ENCODE measurements around the gene APBA3. TPM values are rescaled to one million over a fixed set of nuclear protein-coding genes. Genes with fewer than 3 reads are reported as not detected.

The APBA3 gene
- total RNA-seq, 4 donors from 2014 or later: 12.5 to 30.4 (median 21.3) TPM

DNA sequence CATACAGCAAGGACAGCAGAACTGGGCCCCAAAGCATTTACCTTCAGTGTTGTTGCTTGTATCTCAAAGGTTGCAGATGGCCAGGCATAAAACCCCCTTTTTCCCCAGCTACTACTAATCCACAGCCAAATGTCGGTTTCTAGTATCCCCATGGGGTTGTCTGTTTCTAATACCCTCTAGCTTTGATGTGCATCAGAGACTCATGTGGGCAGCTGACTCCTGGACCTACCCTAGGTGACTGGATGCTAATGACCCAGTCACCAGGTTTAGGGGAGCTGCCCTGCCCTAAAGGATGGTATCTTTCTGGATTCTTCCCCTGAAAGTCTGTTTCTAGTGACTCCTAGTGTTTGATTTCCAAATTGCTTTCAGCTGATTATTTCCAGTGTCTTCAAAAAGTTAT, 29.4 kb downstream of the APBA3 start:
- H3K4me1 ChIP-seq: no peaks in the 10 kb centered on the region
- TF ChIP-seq POLR2AphosphoS5 (IDR thresholded peaks at IDR 0.05) (no peak), EP300 (IDR thresholded peaks at IDR 0.05) (no peak), POLR2A (IDR thresholded peaks at IDR 0.05) (no peak)
- TF ChIP-seq, protein P1, sequence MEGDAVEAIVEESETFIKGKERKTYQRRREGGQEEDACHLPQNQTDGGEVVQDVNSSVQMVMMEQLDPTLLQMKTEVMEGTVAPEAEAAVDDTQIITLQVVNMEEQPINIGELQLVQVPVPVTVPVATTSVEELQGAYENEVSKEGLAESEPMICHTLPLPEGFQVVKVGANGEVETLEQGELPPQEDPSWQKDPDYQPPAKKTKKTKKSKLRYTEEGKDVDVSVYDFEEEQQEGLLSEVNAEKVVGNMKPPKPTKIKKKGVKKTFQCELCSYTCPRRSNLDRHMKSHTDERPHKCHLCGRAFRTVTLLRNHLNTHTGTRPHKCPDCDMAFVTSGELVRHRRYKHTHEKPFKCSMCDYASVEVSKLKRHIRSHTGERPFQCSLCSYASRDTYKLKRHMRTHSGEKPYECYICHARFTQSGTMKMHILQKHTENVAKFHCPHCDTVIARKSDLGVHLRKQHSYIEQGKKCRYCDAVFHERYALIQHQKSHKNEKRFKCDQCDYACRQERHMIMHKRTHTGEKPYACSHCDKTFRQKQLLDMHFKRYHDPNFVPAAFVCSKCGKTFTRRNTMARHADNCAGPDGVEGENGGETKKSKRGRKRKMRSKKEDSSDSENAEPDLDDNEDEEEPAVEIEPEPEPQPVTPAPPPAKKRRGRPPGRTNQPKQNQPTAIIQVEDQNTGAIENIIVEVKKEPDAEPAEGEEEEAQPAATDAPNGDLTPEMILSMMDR (IDR thresholded peaks at IDR 0.05): no peak
- ATAC-seq: no peak
- peaks cover 21% of the 10 kb centered on the region for H3K27me3 ChIP-seq
- H3K9me3 ChIP-seq: peaks cover 0 to 5% (median 0%) of the 10 kb centered on the region in 3 donors
- H3K4me3 ChIP-seq: no peak overlapping the region
- whole genome bisulfite sequencing, 2 donors (ENCODE audit: low coverage in 1 of 2): no CpG with 5 or more reads among the region's 1 CpG
- H3K27ac ChIP-seq: no peak overlapping the region
- H3K36me3 ChIP-seq: no peaks in the 10 kb centered on the region

DNA sequence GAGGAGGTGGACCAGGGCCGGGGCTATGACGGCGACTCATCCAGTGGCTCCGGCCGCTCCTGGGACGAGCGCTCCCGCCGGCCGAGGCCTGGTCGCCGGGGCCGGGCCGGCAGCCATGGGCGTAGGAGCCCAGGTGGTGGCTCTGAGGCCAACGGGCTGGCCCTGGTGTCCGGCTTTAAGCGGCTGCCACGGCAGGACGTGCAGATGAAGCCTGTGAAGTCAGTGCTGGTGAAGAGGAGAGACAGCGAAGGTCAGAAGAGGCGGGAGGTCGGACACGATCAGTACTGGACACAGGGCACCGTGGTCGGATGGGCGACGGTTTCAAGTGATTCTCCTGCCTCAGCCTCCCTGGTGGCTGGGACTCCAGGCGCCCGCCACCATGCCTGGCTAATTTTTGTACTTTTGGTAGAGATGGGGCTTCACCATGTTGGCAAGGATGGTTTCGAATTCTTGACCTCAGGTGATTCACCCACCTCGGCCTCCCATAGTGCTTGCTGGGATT, 31.0 kb downstream of the APBA3 start:
- ATAC-seq: no peak
- WGBS, 2 donors (ENCODE audit: low coverage in 1 of 2): 93% methylated on average over 4 of the region's 32 CpGs; no CpG with 5 or more reads in 1 of the 2 donors

DNA sequence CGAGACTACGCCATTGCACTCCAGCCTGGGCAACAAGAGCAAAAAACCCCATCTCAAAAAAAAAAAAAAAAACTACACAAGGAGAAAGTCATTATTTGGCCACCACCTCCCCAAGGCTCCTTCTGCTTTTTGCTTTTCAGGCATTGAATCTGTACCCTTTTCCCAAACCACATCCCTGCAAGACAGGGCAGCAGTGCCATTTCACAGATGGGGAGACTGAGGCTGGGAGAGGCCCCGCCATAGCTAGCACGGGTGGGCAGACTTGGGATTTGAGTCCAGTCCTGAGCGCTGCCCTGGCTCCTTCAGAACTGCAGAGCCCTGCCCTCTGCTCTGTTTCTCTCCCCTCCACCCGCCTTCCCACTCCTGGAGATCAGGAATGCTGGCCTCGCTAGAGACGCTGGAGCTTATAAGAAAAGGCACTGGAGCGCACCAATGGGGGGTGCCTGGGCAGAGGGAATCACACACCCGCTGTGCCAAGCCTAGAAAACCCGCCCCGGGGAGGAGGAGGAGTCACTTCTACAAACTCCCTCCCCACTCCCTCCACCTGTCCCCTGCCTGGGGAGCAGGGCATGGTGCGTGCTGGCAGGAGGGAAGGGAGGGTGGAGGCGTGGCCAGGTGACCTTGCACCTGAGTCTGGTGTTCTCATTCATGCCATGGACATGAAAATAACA, 35.7 kb downstream of the APBA3 start:
- no peak overlapping the region for H3K4me3 ChIP-seq
- peaks cover 0 to 5% (median 0%) of the 10 kb centered on the region in 3 donors for H3K9me3 ChIP-seq
- TF ChIP-seq EP300 (IDR thresholded peaks at IDR 0.05) (no peak), POLR2AphosphoS5 (IDR thresholded peaks at IDR 0.05) (no peak), POLR2A (IDR thresholded peaks at IDR 0.05) (no peak)
- no peak overlapping the region for H3K27ac ChIP-seq
- H3K36me3 ChIP-seq: no peaks in the 10 kb centered on the region
- peaks cover 0 to 19% (median 9%) of the 10 kb centered on the region in 3 donors for H3K4me1 ChIP-seq
- 73% methylated on average over 2 of the region's 14 CpGs; no CpG with 5 or more reads in 1 of the 2 donors for WGBS, 2 donors (ENCODE audit: low coverage in 1 of 2)
- ATAC-seq: no peak
- H3K27me3 ChIP-seq: peaks cover 49% of the 10 kb centered on the region

More for the DNA sequence above, 31.0 kb downstream of the APBA3 start:
- Histone ChIP-seq H3K4me1 (no peaks in the 10 kb centered on the region), H3K9me3 (peaks cover 0 to 5% (median 0%) of the 10 kb centered on the region in 3 donors), H3K27me3 (peaks cover 17% of the 10 kb centered on the region), H3K4me3 (no peak overlapping the region), H3K27ac (no peak overlapping the region), H3K36me3 (no peaks in the 10 kb centered on the region)
- TF ChIP-seq EP300 (IDR thresholded peaks at IDR 0.05) (no peak), POLR2A (IDR thresholded peaks at IDR 0.05) (no peak), POLR2AphosphoS5 (IDR thresholded peaks at IDR 0.05) (no peak)
- TF ChIP-seq, protein P1 (IDR thresholded peaks at IDR 0.05): no peak

- H3K27ac ChIP-seq: no peak overlapping the region
- no peak for TF ChIP-seq EP300 (IDR thresholded peaks at IDR 0.05)
- no peak for TF ChIP-seq POLR2A (IDR thresholded peaks at IDR 0.05)
- TF ChIP-seq, protein P1 (IDR thresholded peaks at IDR 0.05): no peak
- TF ChIP-seq POLR2AphosphoS5 (IDR thresholded peaks at IDR 0.05): no peak
- peaks cover 0 to 25% (median 9%) of the 10 kb centered on the region in 3 donors for H3K4me1 ChIP-seq
- no peak for ATAC-seq
- no peak overlapping the region for H3K4me3 ChIP-seq
- peaks cover 0 to 5% (median 0%) of the 10 kb centered on the region in 3 donors for H3K9me3 ChIP-seq
- H3K36me3 ChIP-seq: no peaks in the 10 kb centered on the region
- H3K27me3 ChIP-seq: peaks cover 56% of the 10 kb centered on the region
- 43% methylated on average over 2 of the region's 3 CpGs; no CpG with 5 or more reads in 1 of the 2 donors for WGBS, 2 donors (ENCODE audit: low coverage in 1 of 2)
Observed at GRCh38 chr19:3725121-3725520, 36.4 kb downstream of the APBA3 start.

DNA sequence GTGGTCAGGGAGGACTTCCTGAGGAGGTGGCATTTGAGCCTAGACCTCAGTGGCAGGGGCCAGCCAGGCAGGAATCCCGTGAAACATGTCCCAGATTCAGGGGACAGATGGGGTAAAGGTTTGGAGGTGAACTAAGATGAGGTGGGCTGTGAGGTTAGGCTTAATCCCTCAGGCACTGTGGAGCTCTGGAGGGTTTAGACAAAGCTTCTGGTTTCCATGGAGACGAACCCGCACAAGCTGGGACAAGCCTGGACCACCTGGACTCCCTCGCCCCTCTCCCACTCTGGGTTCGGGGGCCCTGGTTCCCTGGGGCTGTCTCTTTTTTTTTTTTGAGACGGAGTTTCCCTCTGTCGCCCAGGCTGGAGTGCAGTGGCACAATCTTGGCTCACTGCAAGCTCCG, 37.6 kb downstream of the APBA3 start:
- no peak overlapping the region for H3K4me3 ChIP-seq
- peaks cover 68% of the 10 kb centered on the region for H3K27me3 ChIP-seq
- no peaks in the 10 kb centered on the region for H3K36me3 ChIP-seq
- 24 to 46% methylated on average over 2 to 5 of the region's 8 CpGs for WGBS, 2 donors (ENCODE audit: low coverage in 1 of 2)
- peaks cover 0 to 28% (median 9%) of the 10 kb centered on the region in 3 donors for H3K4me1 ChIP-seq
- H3K9me3 ChIP-seq: peaks cover 0 to under 1% (median 0%) of the 10 kb centered on the region in 3 donors
- TF ChIP-seq POLR2AphosphoS5 (IDR thresholded peaks at IDR 0.05) (no peak), POLR2A (IDR thresholded peaks at IDR 0.05) (no peak), EP300 (IDR thresholded peaks at IDR 0.05) (no peak)
- TF ChIP-seq, protein P1 (IDR thresholded peaks at IDR 0.05): no peak
- ATAC-seq: no peak
- no peak overlapping the region for H3K27ac ChIP-seq
